Pancreas (tissue), 10 donors: ENCODE measurements around the gene ACTN2. TPM values are rescaled to one million over a fixed set of nuclear protein-coding genes. Genes with fewer than 3 reads are reported as not detected.

Experiments used
- ATAC-seq, 4 donors: fragments of 200-7000 bp; cut with Tn5 transposase; one replicate each; pipeline versions ENCODE4 v1.8.0 to v1.9.1; 2020; ENCODE audit warnings: mild to moderate bottlenecking in 4 of 4, moderate library complexity in 4 of 4
- DNase-seq, 6 donors: peaks; one replicate each; pipeline ENCODE4 v3.0.0-alpha.2; 2020
- FAIRE-seq: peaks from 2 replicates; lab custom pipeline; 2012; peaks lifted over from hg19 to GRCh38; lab: Jason Lieb, UNC
- H3K27ac ChIP-seq, 4 donors: fragments of 200-600 bp; sonication (generic); 1 replicate in 3 of 4; 2 replicates in 1 of 4; pipeline versions ENCODE4 v1.5.0 to v1.8.0; 2020
- H3K27me3 ChIP-seq, 4 donors: fragments of 200-600 bp; one replicate each; pipeline ENCODE4 v1.8.0; 2021
- H3K36me3 ChIP-seq, 3 donors: fragments of 200-600 bp; sonication (generic) in 1 of 3; one replicate each; pipeline versions ENCODE4 v1.5.0 to v1.8.0; 2020 to 2021
- H3K4me1 ChIP-seq, 3 donors: fragments of 200-600 bp; one replicate each; pipeline ENCODE4 v1.8.0; 2021
- H3K4me3 ChIP-seq, 4 donors: fragments of 200-600 bp; sonication (generic) in 2 of 4; one replicate each; pipeline versions ENCODE4 v1.5.0 to v1.8.0; 2020 to 2021
- H3K9me3 ChIP-seq, 4 donors: fragments of 200-600 bp; one replicate each; pipeline ENCODE4 v1.8.0; 2021
- CTCF ChIP-seq, 4 donors: fragments of 200-600 bp; sonication (generic) in 3 of 4; IDR thresholded peaks; one replicate each; pipeline versions ENCODE4 v1.5.0 to v1.8.0; 2021; ENCODE audit warnings: antibody characterized with exemption in 4 of 4
- WGBS, 2 donors: extraction: QIAGEN DNeasy Blood & Tissue Kit; methylation state at CpG; one replicate each; pipeline ENCODE4 v1.1.7; 2013; 5-methylcytosine and 5-hydroxymethylcytosine counted together
- intact Hi-C, 3 donors: fragments of 100-400 bp; cut with DNase I; formaldehyde crosslinking; loops; one replicate each; pipeline versions ENCODE4 v1.11.1 to v1.14.2; 2022
- polyA plus RNA-seq, 2 donors: library from polyadenylated mRNA; stranded (reverse); fragments of 200-250 nt; gene quantifications; one replicate each; pipeline ENCODE4 v1.2.3, GENCODE V29; 2013
- total RNA-seq, 6 donors: library from RNA; stranded (reverse); fragmentation: NEBNext Ultra II Directional in 4 of 6; extraction: Animal tissue kit (Norgen Biotek cat#: 25700) in 4 of 6; gene quantifications; one replicate each; pipeline versions ENCODE4 v1.2.1 to v1.2.4, GENCODE V29; 2021 to 2023
- donor health status: healthy with polysubstance abuse.
- donor health status: DM: no; HTN: no; CAD: no; lungs with moderate emphysema.
- donor health status: DM: no; HTN: no; CAD: no.
- donor health status: control.
- donor health status: control.
- donor health status: Bipolar disorder and iron deficiency.
- donor health status: DM: yes; HTN: yes; CAD: no.
- donor health status: DM: no; HTN: no; CAD: no.
- donor health status: DM: no; HTN: no; CAD: no.
- donor health status: DM: yes; HTN: yes; CAD: no.

Gene ACTN2
- total and polyA plus RNA-seq, 8 donors = 0.95 to 4.6 (median 1.5) TPM

- Histone ChIP-seq H3K4me1 (no peaks in the 10 kb centered on the region), H3K9me3 (no peaks in the 10 kb centered on the region), H3K27ac (no peak overlapping the region), H3K27me3 (no peaks in the 10 kb centered on the region), H3K4me3 (no peak overlapping the region), H3K36me3 (no peaks in the 10 kb centered on the region)
- TF ChIP-seq CTCF (IDR thresholded peaks at IDR 0.05) = no peak
- intact Hi-C loops = no loop called here
- 91 to 93% methylated on average over 10 of the region's 10 CpGs for WGBS, 2 donors
- DNase-seq (no peak), ATAC-seq (no peak), FAIRE-seq (no peak)
Observed at GRCh38 chr1:236742421-236743160, 56.3 kb downstream of the ACTN2 start.

GRCh38 chr1:236744533-236744932, 58.2 kb downstream of the ACTN2 start:
- no peaks in the 10 kb centered on the region for H3K27me3 ChIP-seq
- DNase-seq = no peak
- ATAC-seq = no peak
- no peaks in the 10 kb centered on the region for H3K36me3 ChIP-seq
- no peak for FAIRE-seq
- no peak overlapping the region for H3K27ac ChIP-seq
- H3K9me3 ChIP-seq = no peaks in the 10 kb centered on the region
- no peak for TF ChIP-seq CTCF (IDR thresholded peaks at IDR 0.05)
- no peak overlapping the region for H3K4me3 ChIP-seq
- 92 to 95% methylated on average over 22 of the region's 22 CpGs for WGBS, 2 donors
- intact Hi-C loops = no loop called here
- H3K4me1 ChIP-seq = no peaks in the 10 kb centered on the region

DNA sequence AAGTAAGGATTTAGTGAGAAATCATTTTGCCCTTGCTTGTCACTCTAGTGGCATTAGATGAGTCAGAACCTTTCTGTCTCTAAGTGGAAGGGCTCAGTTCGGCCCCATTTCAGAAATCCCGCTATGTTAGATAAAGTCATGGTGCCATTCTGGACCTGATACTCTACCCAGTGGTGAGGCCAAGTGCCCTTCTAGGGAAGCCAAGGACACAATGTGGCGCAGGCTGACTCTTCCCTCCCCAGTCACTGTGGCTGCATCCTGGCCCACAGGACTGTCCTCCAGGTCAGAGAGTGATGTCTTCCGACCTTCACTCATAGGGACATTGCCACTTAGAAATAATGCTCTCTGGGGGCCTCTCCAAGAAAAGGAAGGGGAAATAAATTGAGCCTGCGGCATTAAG, 60.5 kb downstream of the ACTN2 start:
- no peak overlapping the region for H3K27ac ChIP-seq
- H3K36me3 ChIP-seq = no peaks in the 10 kb centered on the region
- DNase-seq (no peak), FAIRE-seq (no peak), ATAC-seq (no peak)
- no peaks in the 10 kb centered on the region for H3K9me3 ChIP-seq
- intact Hi-C loops = no loop called here
- H3K27me3 ChIP-seq = no peaks in the 10 kb centered on the region
- H3K4me1 ChIP-seq = no peaks in the 10 kb centered on the region
- no peak overlapping the region for H3K4me3 ChIP-seq
- 89 to 90% methylated on average over 5 of the region's 5 CpGs for WGBS, 2 donors
- TF ChIP-seq CTCF (IDR thresholded peaks at IDR 0.05) = no peak

GRCh38 chr1:236747311-236747985, 61.1 kb downstream of the ACTN2 start:
- no peak for TF ChIP-seq CTCF (IDR thresholded peaks at IDR 0.05)
- FAIRE-seq = no peak
- H3K36me3 ChIP-seq = no peaks in the 10 kb centered on the region
- H3K9me3 ChIP-seq = no peaks in the 10 kb centered on the region
- 76 to 83% methylated on average over 6 of the region's 6 CpGs for WGBS, 2 donors
- H3K27ac ChIP-seq = no peak overlapping the region
- H3K27me3 ChIP-seq = no peaks in the 10 kb centered on the region
- H3K4me3 ChIP-seq = no peak overlapping the region
- no peaks in the 10 kb centered on the region for H3K4me1 ChIP-seq
- no peak for ATAC-seq
- no peak for DNase-seq
- intact Hi-C loops = no loop called here
